Thymus (tissue), 11 donors: ENCODE results near the gene IQGAP3. TPM values are rescaled to one million over a fixed set of nuclear protein-coding genes. Genes with fewer than 3 reads are reported as not detected.
A peak's percentile ranks its signal among the peaks of the same experiment; 100 is the strongest.

Experiments used
- DNase-seq, 9 donors: peaks; one replicate each; pipeline ENCODE4 v3.0.0-alpha.2; 2013; ENCODE audit warnings: low spot score in 9 of 9, low read depth in 6 of 9, missing footprints in 1 of 9
- H3K27ac ChIP-seq, 2 donors: one replicate each; pipeline ENCODE4 v1.5.1; 2013; ENCODE audit warnings: control low read depth in 1 of 2, low read depth in 1 of 2, low read length in 1 of 2, mild to moderate bottlenecking in 1 of 2, moderate library complexity in 1 of 2
- H3K27me3 ChIP-seq, 2 donors: one replicate each; pipeline ENCODE4 v1.5.1; 2013; ENCODE audit warnings: low read length in 1 of 2; ENCODE audit not compliant: control insufficient read depth in 2 of 2, insufficient read depth in 1 of 2
- H3K36me3 ChIP-seq, 2 donors: one replicate each; pipeline ENCODE4 v1.5.1; 2013; ENCODE audit warnings: low read length in 1 of 2, mild to moderate bottlenecking in 1 of 2, moderate library complexity in 1 of 2; ENCODE audit not compliant: control insufficient read depth in 2 of 2, insufficient read depth in 2 of 2
- H3K4me1 ChIP-seq, 2 donors: one replicate each; pipeline ENCODE4 v1.5.1; 2013; ENCODE audit warnings: low read length in 2 of 2; ENCODE audit not compliant: control insufficient read depth in 2 of 2, insufficient read depth in 2 of 2
- H3K4me3 ChIP-seq, 2 donors: one replicate each; pipeline ENCODE4 v1.5.1; 2013; ENCODE audit warnings: low read length in 2 of 2, control low read depth in 1 of 2, mild to moderate bottlenecking in 1 of 2
- H3K9me3 ChIP-seq, 2 donors: one replicate each; pipeline ENCODE4 v1.5.1; 2013; ENCODE audit warnings: low read length in 1 of 2, mild to moderate bottlenecking in 1 of 2; ENCODE audit not compliant: control insufficient read depth in 2 of 2, insufficient read depth in 1 of 2
- WGBS: extraction: QIAGEN DNeasy Blood & Tissue Kit; methylation state at CpG from one replicate; pipeline ENCODE4 v1.1.7; 2013; 5-methylcytosine and 5-hydroxymethylcytosine counted together
- polyA plus RNA-seq: library from polyadenylated mRNA; stranded (reverse); fragments of 200-250 nt; gene quantifications from one replicate; pipeline ENCODE4 v1.2.3, GENCODE V29; 2013
- total RNA-seq: library from RNA; stranded (reverse); fragments of 120-200 nt; gene quantifications from one replicate; pipeline ENCODE4 v1.2.4, GENCODE V29; 2013
- donor health status: healthy.

Gene IQGAP3
- total and polyA plus RNA-seq, 2 donors, result 1.0 to 2.5 TPM

- Histone ChIP-seq H3K4me3 (no peak overlapping the region), H3K9me3 (no peaks in the 10 kb centered on the region), H3K36me3 (peaks cover 22% of the 10 kb centered on the region in 2 donors), H3K27ac (no peak overlapping the region), H3K27me3 (no peaks in the 10 kb centered on the region), H3K4me1 (peaks cover 0 to 4% of the 10 kb centered on the region in 2 donors)
- 92% methylated on average over 11 of the region's 11 CpGs for WGBS
- DNase-seq, result no peak
These were observed 38.7 kb downstream of the IQGAP3 start for GRCh38 chr1:156533568-156534220.

GRCh38 chr1:156532374-156532773, 40.0 kb downstream of the IQGAP3 start:
- no peak for DNase-seq
- Histone ChIP-seq H3K4me3 (no peak overlapping the region), H3K4me1 (peaks cover 0 to 17% of the 10 kb centered on the region in 2 donors), H3K27ac (no peak overlapping the region), H3K9me3 (no peaks in the 10 kb centered on the region), H3K36me3 (peaks cover 22 to 23% of the 10 kb centered on the region in 2 donors), H3K27me3 (no peaks in the 10 kb centered on the region)
- 97% methylated on average over 4 of the region's 4 CpGs for WGBS

DNA sequence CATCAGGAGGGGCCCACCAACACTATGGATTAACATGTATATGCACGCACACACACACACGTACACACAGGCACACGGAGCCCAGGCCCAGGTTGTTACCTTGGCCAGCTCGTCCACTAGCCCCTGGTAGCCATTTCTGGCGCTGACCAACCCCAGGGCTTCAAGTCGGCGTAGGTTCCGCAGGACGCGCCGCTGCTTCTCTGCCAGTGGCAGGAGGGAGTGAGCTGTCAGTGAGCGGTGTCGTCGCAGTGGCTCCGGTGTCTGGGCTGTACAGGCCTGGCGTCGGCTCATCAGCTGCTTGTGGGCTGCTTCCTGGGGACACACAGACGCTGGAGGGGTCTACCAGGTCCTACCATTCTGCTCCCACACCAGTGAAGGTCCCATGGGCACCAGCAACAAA, 42.4 kb downstream of the IQGAP3 start:
- Histone ChIP-seq H3K36me3 (peaks cover 18% of the 10 kb centered on the region in 2 donors), H3K27ac (no peak overlapping the region), H3K4me1 (peaks cover 4 to 31% of the 10 kb centered on the region in 2 donors), H3K4me3 (no peak overlapping the region), H3K27me3 (no peaks in the 10 kb centered on the region), H3K9me3 (no peaks in the 10 kb centered on the region)
- 98% methylated on average over 18 of the region's 18 CpGs for WGBS
- DNase-seq, result no peak

- Histone ChIP-seq H3K27me3 (no peaks in the 10 kb centered on the region), H3K9me3 (no peaks in the 10 kb centered on the region), H3K36me3 (peaks cover 13% of the 10 kb centered on the region in 2 donors), H3K4me1 (peaks cover 15 to 42% of the 10 kb centered on the region in 2 donors), H3K27ac (no peak overlapping the region), H3K4me3 (no peak overlapping the region)
- DNase-seq, result no peak
- WGBS, result 97% methylated on average over 8 of the region's 8 CpGs
These were observed 43.4 kb downstream of the IQGAP3 start for GRCh38 chr1:156528875-156529425.

DNA sequence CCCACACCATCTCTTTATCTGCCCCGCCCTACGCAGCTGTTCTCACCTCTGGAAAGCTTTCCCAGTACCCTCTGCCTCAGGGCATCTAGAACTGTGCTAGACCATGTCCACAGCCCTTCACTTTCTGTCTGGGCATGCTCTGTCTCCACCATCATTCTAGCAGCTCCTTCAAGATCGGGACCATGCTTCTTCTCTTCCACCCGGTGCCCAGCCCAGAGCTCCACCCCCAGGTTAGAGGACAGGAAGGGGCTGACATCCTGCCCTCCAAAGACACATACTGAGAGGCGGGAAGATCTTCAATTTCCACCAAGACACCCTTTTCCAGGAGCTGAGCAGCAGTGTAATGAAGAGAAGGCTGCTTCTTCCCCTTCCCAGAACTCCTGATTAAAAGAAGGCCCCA, 44.1 kb downstream of the IQGAP3 start:
- H3K36me3 ChIP-seq, result peaks cover 7 to 13% of the 10 kb centered on the region in 2 donors
- DNase-seq, result peak in 1 of 9 donors; percentile 37
- peaks cover 18 to 47% of the 10 kb centered on the region in 2 donors for H3K4me1 ChIP-seq
- no peak overlapping the region for H3K4me3 ChIP-seq
- no peaks in the 10 kb centered on the region for H3K9me3 ChIP-seq
- peak overlapping the region in 1 of 2 donors; percentile 18 for H3K27ac ChIP-seq
- WGBS, result 77% methylated on average over 5 of the region's 5 CpGs
- H3K27me3 ChIP-seq, result no peaks in the 10 kb centered on the region

DNA sequence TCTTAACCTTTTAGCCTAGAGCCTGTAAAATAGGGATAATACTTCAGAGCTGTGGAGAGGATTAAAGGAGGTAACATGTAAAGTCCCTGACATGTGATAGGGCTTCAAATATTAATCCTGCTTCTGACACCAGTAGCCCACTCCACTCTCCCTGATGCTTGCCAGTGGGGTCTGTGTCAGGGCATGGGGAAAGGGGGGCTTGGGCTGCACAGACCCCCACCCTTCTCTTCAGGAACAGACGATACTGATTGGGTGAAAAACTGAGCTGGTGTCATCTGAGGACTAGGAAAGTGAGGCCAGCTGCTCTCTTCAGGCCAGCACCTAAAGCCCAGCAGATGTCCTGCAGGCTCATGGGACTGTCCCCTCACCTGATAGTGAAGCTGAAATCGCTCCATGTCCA, 44.8 kb downstream of the IQGAP3 start:
- peaks cover 7 to 10% of the 10 kb centered on the region in 2 donors for H3K36me3 ChIP-seq
- H3K27ac ChIP-seq, result no peak overlapping the region
- 99% methylated on average over 2 of the region's 2 CpGs for WGBS
- H3K4me3 ChIP-seq, result no peak overlapping the region
- no peaks in the 10 kb centered on the region for H3K9me3 ChIP-seq
- H3K4me1 ChIP-seq, result peaks cover 18 to 49% of the 10 kb centered on the region in 2 donors
- no peak for DNase-seq
- no peaks in the 10 kb centered on the region for H3K27me3 ChIP-seq

GRCh38 chr1:156525856-156526489, 46.4 kb downstream of the IQGAP3 start:
- H3K4me1 ChIP-seq, result peaks cover 18 to 49% of the 10 kb centered on the region in 2 donors
- H3K27ac ChIP-seq, result no peak overlapping the region
- H3K9me3 ChIP-seq, result no peaks in the 10 kb centered on the region
- H3K27me3 ChIP-seq, result no peaks in the 10 kb centered on the region
- WGBS, result 95% methylated on average over 2 of the region's 2 CpGs
- no peak overlapping the region for H3K4me3 ChIP-seq
- DNase-seq, result no peak
- peaks cover 7 to 10% of the 10 kb centered on the region in 2 donors for H3K36me3 ChIP-seq

DNA sequence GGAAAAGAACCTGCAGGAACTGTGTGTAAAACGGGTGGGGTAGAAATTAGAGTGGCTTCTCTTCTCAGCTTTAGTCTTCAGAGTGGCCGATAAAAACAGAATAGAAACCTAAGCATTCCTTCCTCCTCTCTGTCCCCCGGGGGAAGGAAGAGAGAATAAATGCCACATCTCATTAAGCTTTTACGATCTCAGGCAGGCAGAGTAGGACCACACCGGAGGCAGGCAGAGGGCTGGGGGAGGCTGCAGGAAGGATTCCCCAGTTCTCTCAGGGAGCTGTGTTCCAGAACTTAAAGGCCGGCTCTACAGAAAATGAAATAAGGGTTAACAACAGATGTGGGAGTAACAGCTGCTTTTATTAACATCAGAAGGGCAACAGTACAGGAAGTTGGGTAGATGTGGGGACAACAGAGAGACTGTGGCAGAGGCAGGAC, 47.3 kb downstream of the IQGAP3 start:
- no peak overlapping the region for H3K4me3 ChIP-seq
- no peaks in the 10 kb centered on the region for H3K27me3 ChIP-seq
- H3K9me3 ChIP-seq, result no peaks in the 10 kb centered on the region
- H3K36me3 ChIP-seq, result peaks cover 6 to 7% of the 10 kb centered on the region in 2 donors
- 5% methylated on average over 6 of the region's 6 CpGs for WGBS
- DNase-seq, result peak in 2 of 9 donors; percentile 18 to 53
- peak overlapping the region; percentile 64 to 82 for H3K27ac ChIP-seq
- peaks cover 18 to 49% of the 10 kb centered on the region in 2 donors for H3K4me1 ChIP-seq

DNA sequence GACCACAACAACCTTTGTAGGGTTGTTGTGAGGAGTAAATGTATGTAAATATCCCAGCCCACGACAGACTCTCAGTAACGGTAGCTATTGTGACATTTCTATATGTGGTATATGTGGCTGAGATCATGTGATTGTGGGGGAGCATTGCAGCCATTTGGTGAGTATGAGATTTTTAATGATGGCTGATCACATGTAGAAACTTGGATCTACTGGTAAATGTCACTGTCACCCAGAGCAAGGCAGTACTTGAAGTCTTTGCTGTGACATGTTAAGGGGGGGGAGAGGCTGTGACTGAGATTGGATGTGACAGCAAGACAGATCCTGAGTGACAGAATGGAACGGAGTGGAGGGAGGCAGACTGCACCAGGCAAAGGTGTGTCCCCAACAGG, 47.9 kb downstream of the IQGAP3 start:
- H3K27me3 ChIP-seq, result no peaks in the 10 kb centered on the region
- H3K36me3 ChIP-seq, result peaks cover 6 to 7% of the 10 kb centered on the region in 2 donors
- no peaks in the 10 kb centered on the region for H3K9me3 ChIP-seq
- H3K4me1 ChIP-seq, result peaks cover 18 to 49% of the 10 kb centered on the region in 2 donors
- H3K4me3 ChIP-seq, result no peak overlapping the region
- peak overlapping the region; percentile 64 to 82 for H3K27ac ChIP-seq
- 20% methylated on average over 3 of the region's 3 CpGs for WGBS
- peak in 5 of 9 donors; percentile 43 to 78 (median 46) for DNase-seq
